ENCODE data around the gene CRKL.

CRKL gene

GRCh38 chr22:20952544-20953341 lies 35.5 kb downstream of the CRKL start:
- DNase-seq: no peak

- no peak for DNase-seq
Observed at GRCh38 chr22:20953342-20953608, 36.1 kb downstream of the CRKL start.

DNA sequence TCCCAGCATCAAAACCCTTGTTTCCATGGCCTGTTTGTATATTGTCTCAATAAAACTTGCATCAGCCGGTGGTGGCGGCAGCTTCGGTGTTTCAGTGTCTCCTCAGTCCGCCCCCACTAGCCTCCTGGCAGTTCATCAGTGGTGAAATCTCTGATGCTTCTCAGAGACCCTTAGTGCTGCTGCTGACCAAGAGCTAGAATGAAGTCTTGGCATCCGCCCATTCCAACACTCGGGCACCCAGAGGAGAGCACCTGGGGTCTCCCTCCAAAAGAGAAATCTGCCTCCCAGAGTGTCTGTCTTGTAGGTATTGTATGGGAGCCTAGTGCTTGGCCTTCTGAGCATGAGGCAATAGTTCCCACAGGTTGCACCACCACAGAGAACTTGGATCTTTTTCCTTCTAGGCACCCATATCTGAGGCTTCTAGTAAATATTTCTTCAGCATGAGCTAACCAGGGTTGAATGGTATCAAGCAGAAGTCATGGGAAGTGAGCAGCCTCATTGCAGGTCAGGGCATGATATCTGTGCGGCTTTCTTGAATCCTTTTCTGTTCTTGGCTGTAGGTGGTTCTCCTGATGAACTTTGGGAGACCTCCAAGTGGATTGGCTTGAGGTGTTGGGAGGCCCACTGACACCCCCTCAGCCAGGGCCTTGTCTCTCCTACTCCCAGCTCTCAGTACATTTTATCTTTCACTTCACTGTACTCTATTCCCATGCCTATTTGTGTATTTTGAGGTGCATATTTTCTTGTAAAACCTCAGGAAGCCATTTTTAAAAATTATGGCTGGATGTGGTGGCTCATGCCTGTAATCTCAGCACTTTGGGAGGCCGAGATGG lies 36.7 kb downstream of the CRKL start:
- no peak for DNase-seq

DNA sequence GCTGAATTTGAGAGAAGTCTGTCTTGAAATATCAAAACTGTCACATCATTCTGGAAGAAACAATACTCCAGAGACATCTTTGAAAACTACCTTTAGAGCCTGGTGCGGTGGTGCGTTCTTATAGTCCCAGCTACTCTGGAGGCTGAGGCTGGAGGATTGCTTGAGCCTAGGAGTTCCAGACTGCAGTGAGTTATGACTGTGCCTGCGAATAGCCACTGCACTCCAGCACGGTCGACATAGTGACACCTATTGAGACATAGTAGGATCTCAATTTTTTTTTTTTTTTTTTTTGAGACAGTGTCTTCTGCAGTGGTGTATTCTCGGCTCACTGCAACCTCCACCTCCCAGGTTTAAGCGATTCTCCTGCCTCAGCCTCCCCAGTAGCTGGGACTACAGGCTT lies 38.3 kb downstream of the CRKL start:
- no peak for DNase-seq

DNA sequence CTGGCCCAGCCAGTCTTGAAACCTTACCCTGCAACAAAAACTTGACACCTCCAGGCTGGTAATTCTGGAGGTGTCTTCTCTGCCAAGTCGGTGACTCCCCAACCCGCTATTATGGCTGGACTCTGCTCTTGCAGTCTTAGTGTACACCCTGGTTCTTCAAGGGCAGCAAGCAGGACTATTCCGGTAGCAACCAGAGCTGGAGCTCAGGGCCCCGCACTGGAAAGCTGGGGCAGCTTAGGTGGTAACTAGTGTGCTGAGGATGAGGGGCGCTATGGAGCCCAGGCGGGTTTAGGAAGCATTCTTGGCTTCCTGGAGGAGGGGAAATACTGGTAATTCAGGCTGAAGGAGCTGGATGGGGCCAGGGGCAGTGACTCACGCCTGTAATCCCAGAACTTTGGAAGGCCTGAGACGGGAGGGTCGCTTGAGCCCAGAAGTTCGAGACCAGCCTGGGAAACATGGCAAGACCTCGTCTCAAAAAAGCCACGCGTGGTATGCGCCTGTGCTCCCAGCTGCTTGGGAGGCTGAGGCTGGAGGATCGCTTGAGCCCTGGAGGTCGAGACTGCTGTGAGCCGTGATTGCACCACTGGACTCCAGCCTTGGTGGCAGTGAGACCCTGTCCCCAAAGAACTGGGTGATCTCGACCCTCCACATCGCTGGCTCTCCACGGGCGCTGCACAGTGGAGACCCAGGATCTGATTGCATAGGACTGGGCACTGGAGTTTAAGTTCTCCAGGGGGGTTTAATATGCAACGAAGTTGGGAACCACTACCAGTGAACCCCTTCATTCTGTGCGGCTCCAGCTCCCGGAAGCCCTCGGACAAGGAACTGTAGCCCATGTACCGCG lies 39.3 kb downstream of the CRKL start:
- DNase-seq: no peak

- no peak for DNase-seq
Observed at GRCh38 chr22:20957102-20957682, 40.0 kb downstream of the CRKL start.

DNA sequence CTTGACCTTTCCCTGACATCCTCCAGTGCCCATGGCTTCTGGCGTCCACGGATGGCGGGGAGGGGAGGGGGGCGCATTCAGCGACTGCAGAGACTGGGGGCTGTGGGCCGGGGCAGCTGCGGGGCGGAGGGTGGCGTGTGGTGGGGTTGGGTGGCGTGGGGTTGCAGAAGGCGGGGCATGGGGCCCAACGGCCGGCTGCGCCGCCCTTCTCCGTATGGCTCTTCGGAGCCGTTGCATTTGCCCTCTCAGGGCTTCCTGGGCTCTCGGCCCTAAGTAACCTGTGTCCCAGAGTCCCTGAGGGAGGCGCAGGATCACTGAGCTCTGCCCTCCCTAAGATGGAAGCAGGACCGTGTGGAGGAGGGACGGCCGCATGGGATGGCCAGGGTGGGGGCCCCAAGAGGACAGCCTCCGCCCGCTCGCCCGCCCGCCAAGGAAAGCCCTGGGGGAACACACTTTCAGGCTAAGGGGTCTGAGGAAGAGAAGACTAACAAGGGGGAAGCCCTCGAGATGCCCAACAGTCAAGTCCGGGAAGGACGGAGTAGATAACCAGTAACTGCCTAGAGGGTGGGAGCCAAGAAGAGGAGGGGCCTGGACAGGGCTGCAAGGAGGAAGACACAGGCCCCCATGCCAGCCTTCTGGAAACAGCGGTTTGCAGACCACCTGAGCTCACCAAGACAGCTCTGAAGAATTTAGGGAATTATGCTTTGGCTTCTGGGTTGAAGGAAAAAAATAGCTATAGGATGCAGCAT lies 40.6 kb downstream of the CRKL start:
- no peak for DNase-seq

- no peak for DNase-seq
Observed at GRCh38 chr22:20959578-20960461, 42.6 kb downstream of the CRKL start.

DNA sequence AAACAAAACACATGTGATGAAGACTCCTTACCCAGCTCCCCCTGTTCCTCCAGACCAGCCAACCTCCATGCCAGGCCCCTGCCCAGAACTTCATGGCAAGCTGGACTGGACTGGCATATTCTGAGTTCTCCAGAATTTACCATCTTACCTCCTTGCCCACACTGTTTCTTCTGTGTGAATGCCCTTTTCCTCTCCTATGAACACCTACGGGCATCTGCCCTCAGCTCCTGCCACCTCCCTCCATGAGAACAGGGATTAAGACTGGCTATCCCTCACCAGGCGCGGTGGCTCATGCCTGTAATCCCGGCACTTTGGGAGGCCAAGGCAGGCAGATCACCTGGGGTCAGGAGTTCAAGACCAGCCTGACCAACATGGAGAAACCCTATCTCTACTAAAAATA lies 43.4 kb downstream of the CRKL start:
- DNase-seq: no peak

- no peak for DNase-seq
Observed at GRCh38 chr22:20962491-20962945, 45.3 kb downstream of the CRKL start.

DNA sequence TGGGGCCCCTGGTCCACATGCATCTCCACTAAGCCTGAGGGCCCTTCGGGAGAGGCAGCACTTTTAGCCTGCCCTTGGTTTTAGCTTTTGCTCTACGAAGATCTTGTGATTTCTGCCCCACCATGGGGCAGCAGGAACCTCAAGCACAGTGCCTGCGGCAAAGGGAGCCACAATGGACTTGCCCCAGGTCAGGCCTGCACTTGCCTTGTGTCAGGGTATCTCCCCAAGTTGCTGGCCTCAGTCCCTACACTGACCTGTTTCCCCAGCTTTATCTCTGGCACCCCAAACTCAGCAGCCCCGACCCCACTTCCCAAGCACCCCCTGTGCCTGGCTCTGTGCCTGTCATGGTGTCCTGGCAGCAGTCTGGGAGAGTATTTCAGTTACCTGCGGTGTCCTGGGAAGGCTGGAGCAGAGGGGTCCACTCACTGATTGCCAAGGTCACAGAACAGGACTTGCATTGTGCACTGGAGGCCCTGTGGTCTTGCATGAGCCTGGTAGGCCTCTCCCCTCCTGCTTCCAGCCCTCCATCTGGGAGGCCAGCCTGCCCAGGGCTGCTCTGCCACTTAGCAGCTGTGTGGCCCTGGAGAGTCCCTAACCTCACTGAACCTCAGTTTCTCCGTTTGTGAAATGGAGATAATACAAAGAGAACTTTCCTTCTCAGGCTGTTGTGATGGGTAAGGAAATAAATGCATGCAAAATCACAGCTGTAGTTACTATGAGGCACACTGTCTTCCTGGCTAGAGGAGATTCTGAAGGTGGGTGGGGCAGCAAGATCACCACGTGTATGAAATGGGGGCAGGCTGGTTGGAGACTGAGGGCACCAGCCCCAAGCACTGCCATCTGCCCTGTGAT lies 46.2 kb downstream of the CRKL start:
- DNase-seq: no peak

DNA sequence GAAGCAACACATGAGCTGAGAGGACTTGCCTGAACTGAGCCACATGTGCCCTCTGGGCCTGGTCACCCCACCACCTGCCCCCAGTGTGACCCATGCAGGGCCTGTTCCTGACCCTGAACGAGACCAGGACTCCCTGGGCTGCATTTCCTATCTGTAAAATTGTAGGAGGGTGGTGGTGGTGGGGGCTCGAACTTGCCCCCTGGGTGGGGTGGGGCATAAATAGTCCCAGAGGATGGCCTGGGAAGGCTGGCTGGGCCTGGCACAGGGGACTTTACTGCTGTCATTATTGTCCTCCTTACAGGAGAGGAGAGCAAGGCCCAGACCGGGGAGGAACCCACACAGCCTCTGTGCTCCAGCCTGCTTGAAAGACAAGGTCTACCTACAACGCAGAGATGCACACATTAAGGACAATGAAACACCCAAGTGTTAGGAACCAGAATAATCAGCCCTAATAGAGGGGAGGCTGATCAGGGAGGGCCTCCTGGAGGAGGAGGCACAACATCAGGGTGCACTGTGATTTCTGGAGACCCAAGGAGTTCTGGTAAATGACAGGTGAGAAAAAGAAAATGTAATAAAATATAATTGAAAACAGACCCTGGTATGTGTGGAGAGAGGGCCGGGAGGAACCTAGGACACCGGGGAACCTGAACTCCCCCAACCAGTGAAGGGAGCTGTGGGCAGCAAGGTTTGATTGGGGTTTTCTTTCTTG lies 47.0 kb downstream of the CRKL start:
- no peak for DNase-seq

DNA sequence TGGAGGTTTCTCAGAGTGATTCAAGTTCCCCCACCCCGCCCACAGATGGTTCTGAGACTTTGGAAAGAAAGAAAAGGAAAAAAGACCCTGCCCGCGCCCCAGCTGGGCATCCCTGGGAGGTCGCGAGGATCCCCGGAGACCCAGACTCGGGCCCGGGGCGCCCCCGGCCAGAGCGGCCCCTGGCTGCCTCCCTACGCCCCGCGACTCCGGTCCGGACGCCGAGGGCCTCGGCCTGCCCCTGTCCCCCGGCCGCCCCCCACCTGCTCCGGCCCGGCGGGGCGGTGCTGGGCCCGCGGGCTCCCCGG lies 47.5 kb downstream of the CRKL start:
- DNase-seq: no peak

DNA sequence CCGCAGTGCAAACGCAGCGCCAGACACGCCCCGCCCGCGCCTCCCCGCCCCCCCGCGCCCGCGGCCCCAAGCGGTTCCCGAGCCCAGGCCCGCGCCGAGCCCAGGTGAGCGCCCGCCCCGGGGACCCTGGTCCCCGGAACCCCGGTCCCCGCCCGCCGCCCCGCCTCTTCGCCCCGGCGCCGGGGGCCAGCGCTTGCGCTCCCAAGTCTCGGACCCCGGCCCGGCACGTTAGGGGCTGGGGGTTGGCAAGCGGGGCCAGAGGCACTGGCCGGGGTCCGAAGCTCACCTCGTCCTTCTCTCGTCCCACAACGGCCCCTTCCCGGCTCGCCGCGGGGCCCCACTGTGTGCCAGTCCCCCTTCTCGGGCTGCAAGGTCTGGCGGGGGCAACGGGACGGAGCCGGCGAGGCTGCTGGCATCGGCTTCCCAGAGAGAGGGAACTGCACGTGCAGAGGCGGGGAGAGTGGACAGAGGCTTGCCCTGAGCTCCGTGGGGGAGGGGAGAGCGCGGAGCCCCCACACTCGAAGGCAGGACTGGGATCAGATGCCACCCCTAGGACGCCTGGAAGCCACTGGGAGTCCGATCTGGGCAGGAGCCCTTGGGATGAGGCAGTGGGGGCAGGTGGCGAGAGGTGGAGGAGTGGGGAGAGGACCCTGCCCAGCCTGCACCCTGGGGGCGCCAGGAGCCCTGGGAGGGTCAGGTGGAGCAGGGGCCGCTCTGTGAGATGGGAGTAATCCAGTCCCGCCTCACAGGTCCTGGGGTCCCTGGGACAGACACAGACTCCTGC lies 48.1 kb downstream of the CRKL start:
- DNase-seq: no peak

- DNase-seq: no peak
Observed at GRCh38 chr22:20965888-20966855, 49.0 kb downstream of the CRKL start.

GRCh38 chr22:20966883-20967696 lies 49.9 kb downstream of the CRKL start, which contains the start of gene AIFM3:
Gene AIFM3, plus strand, starts transcription at chr22:20967255. Its CDS starts 690 bp downstream, at chr22:20967945.
- DNase-seq: no peak
